Urinary bladder (tissue), 4 donors: Measurements from ENCODE around the gene ENTR1. TPM values are rescaled to one million over a fixed set of nuclear protein-coding genes. Genes with fewer than 3 reads are reported as not detected.

ENCODE experiments used
- DNase-seq: peaks from one replicate; pipeline ENCODE4 v3.0.0-alpha.2; 2015; ENCODE audit errors: extremely low spot score
- H3K27ac ChIP-seq: one replicate; pipeline ENCODE4 v1.5.1; 2013; ENCODE audit warnings: low read depth, mild to moderate bottlenecking, moderate library complexity
- H3K36me3 ChIP-seq: one replicate; pipeline ENCODE4 v1.6.1; 2013; ENCODE audit warnings: mild to moderate bottlenecking, moderate library complexity; ENCODE audit not compliant: insufficient read depth
- H3K4me1 ChIP-seq: one replicate; pipeline ENCODE4 v1.6.1; 2013; ENCODE audit warnings: mild to moderate bottlenecking, moderate library complexity; ENCODE audit not compliant: insufficient read depth
- H3K4me3 ChIP-seq: one replicate; pipeline ENCODE4 v1.5.1; 2013; ENCODE audit warnings: low read depth, low read length
- WGBS: extraction: QIAGEN DNeasy Blood & Tissue Kit; methylation state at CpG from one replicate; pipeline ENCODE4 v1.1.7; 2013; 5-methylcytosine and 5-hydroxymethylcytosine counted together
- polyA plus RNA-seq: library from polyadenylated mRNA; stranded (reverse); fragments of 200-250 nt; gene quantifications from one replicate; pipeline ENCODE4 v1.2.3, GENCODE V29; 2013
- total RNA-seq: library from RNA; depleted of rRNA; stranded (reverse); fragments of >200 nt; gene quantifications from one replicate; pipeline ENCODE4 v1.2.3, GENCODE V29; 2014
- donor health status: healthy with polysubstance abuse.
- donor health status: healthy.

The ENTR1 gene
- total and polyA plus RNA-seq, 2 donors, result 20.4 to 37.5 TPM

GRCh38 chr9:136403538-136403914 lies 6.9 kb downstream of the ENTR1 start:
- no peaks in the 10 kb centered on the region for H3K36me3 ChIP-seq
- 93% methylated on average over 5 of the region's 5 CpGs for WGBS

GRCh38 chr9:136402067-136402466 lies 8.3 kb downstream of the ENTR1 start:
- DNase-seq, result no peak
- H3K36me3 ChIP-seq, result no peaks in the 10 kb centered on the region
- no peak overlapping the region for H3K27ac ChIP-seq
- H3K4me1 ChIP-seq, result no peaks in the 10 kb centered on the region
- 77% methylated on average over 13 of the region's 13 CpGs for WGBS
- no peak overlapping the region for H3K4me3 ChIP-seq

More at GRCh38 chr9:136403538-136403914, 6.9 kb downstream of the ENTR1 start:
- DNase-seq, result no peak
- Histone ChIP-seq H3K27ac (no peak overlapping the region), H3K4me1 (no peaks in the 10 kb centered on the region), H3K4me3 (no peak overlapping the region)

GRCh38 chr9:136401173-136401922 lies 9.1 kb downstream of the ENTR1 start:
- H3K27ac ChIP-seq, result no peak overlapping the region
- no peaks in the 10 kb centered on the region for H3K36me3 ChIP-seq
- DNase-seq, result no peak
- no peak overlapping the region for H3K4me3 ChIP-seq
- 89% methylated on average over 18 of the region's 18 CpGs for WGBS
- H3K4me1 ChIP-seq, result no peaks in the 10 kb centered on the region

DNA sequence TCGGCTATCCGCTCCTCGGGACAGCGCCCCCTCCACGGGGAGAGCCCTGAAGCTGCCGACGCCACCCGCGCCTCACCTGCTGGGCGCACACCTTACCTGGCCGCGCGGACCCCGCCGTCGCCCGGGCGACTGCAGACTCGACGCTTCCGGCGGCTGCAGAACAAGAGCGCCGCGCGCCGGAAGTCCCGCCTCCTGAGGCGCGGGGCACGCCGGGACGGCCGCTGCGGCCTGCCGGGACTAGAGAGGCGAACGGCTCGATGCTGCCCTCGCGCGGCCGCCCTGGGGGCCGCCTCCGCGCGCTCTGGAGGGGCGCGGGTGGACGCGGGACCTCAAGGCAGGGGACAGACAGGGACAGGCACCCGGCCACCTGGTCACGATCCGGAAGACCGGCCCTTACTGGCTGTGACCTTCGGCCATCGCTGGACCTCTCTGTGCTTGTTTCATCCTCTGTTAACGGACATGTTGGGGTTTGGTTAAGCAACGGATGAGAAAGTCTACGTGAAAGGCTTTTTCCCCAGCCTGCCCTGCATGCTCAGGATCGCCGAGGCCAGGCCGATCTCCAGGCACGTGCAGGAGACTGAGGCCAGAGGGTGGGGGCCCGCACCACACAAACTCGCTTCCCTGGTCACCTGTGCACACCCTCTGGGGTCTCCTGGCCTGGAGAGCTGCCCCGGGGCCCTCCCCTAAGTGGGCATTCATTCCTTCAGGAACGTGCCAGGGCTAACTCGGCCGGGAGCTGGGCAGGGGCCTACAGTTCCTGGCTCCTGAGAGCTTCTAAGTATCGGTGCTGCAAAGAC lies 10.2 kb downstream of the ENTR1 start, which contains the start of gene SNAPC4:
Gene SNAPC4, minus strand, starts transcription at position 133 of the 797 bp plus-strand sequence. CDS start 1,742 bp downstream, outside the sequence.
- peak within 1 kb of the TSS; percentile 95 for H3K4me3 ChIP-seq
- no peaks in the 10 kb centered on the region for H3K36me3 ChIP-seq
- no peaks in the 10 kb centered on the region for H3K4me1 ChIP-seq
- 6% methylated on average over 71 of the region's 71 CpGs for WGBS
- peak; percentile 47 for DNase-seq
- no peak within 1 kb of the TSS for H3K27ac ChIP-seq

- DNase-seq, result no peak
- WGBS, result 1% methylated on average over 67 of the region's 67 CpGs
- H3K4me1 ChIP-seq, result no peaks in the 10 kb centered on the region
- no peak overlapping the region for H3K27ac ChIP-seq
- H3K4me3 ChIP-seq, result peak overlapping the region; percentile 95
- no peaks in the 10 kb centered on the region for H3K36me3 ChIP-seq
Measured at GRCh38 chr9:136399176-136400037, 11.0 kb downstream of the ENTR1 start.

- DNase-seq, result no peak
- H3K4me3 ChIP-seq, result no peak overlapping the region
- no peaks in the 10 kb centered on the region for H3K36me3 ChIP-seq
- no peak overlapping the region for H3K27ac ChIP-seq
- no peaks in the 10 kb centered on the region for H3K4me1 ChIP-seq
- WGBS, result 94% methylated on average over 12 of the region's 12 CpGs
Measured at GRCh38 chr9:136398286-136398685, 12.1 kb downstream of the ENTR1 start.

- Histone ChIP-seq H3K4me3 (no peak overlapping the region), H3K27ac (no peak overlapping the region), H3K4me1 (no peaks in the 10 kb centered on the region), H3K36me3 (no peaks in the 10 kb centered on the region)
- no peak for DNase-seq
- 74% methylated on average over 6 of the region's 6 CpGs for WGBS
Measured at GRCh38 chr9:136397643-136398042, 12.8 kb downstream of the ENTR1 start.

- no peak for DNase-seq
- H3K27ac ChIP-seq, result no peak overlapping the region
- no peak overlapping the region for H3K4me3 ChIP-seq
- no peaks in the 10 kb centered on the region for H3K4me1 ChIP-seq
- WGBS, result 74% methylated on average over 4 of the region's 4 CpGs
- peaks cover 2% of the 10 kb centered on the region for H3K36me3 ChIP-seq
Measured at GRCh38 chr9:136396219-136396515, 14.2 kb downstream of the ENTR1 start.

- 92% methylated on average over 26 of the region's 26 CpGs for WGBS
- Histone ChIP-seq H3K36me3 (peaks cover 2% of the 10 kb centered on the region), H3K27ac (no peak overlapping the region), H3K4me3 (no peak overlapping the region), H3K4me1 (no peaks in the 10 kb centered on the region)
- no peak for DNase-seq
Measured at GRCh38 chr9:136395345-136396218, 14.8 kb downstream of the ENTR1 start.

DNA sequence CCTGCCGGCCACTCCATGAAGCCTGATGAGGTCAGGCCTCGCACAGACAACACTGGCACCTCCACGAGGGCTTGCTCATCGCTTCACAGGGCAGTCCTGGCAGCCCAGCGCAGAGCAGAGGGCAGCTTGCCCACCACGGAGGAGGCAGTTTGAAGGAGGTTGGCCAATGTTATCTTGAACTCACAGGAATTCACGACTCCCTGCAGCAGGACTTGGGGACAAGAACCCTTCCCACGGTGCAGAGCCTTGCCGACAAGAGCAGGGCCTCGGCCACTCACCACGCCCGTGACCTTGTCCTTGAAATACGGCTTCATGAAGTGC lies 15.4 kb downstream of the ENTR1 start:
- H3K4me3 ChIP-seq, result no peak overlapping the region
- H3K27ac ChIP-seq, result no peak overlapping the region
- DNase-seq, result no peak
- no peaks in the 10 kb centered on the region for H3K4me1 ChIP-seq
- peaks cover 2% of the 10 kb centered on the region for H3K36me3 ChIP-seq
- 92% methylated on average over 13 of the region's 13 CpGs for WGBS

- Histone ChIP-seq H3K4me1 (no peaks in the 10 kb centered on the region), H3K27ac (no peak overlapping the region), H3K36me3 (peaks cover 2% of the 10 kb centered on the region), H3K4me3 (no peak overlapping the region)
- WGBS, result 86% methylated on average over 21 of the region's 21 CpGs
- DNase-seq, result no peak
Measured at GRCh38 chr9:136394312-136395019, 15.9 kb downstream of the ENTR1 start.

GRCh38 chr9:136393531-136393930 lies 16.9 kb downstream of the ENTR1 start:
- no peak for DNase-seq
- no peak overlapping the region for H3K27ac ChIP-seq
- H3K36me3 ChIP-seq, result peaks cover 2% of the 10 kb centered on the region
- H3K4me1 ChIP-seq, result no peaks in the 10 kb centered on the region
- WGBS, result 87% methylated on average over 17 of the region's 17 CpGs
- H3K4me3 ChIP-seq, result no peak overlapping the region
